Measurements from ENCODE around the gene SBNO2.
"Not testable (repeated sequence)": the region's sequence is repeated elsewhere in the genome, so short reads cannot be mapped to it uniquely, and the experiment has no call there.

The SBNO2 gene

GRCh38 chr19:1216756-1217155 lies 42.7 kb upstream of the SBNO2 start:
- H3K4me3 ChIP-seq (ENCODE audit: low read length in 2 of 2), result no peak overlapping the region
- H3K27ac ChIP-seq (ENCODE audit: low read length), result peak overlapping the region; percentile 82
- H3K27me3 ChIP-seq (ENCODE audit: control insufficient read depth in 1 of 2, insufficient read depth in 2 of 2, low read length in 2 of 2), result no peaks in the 10 kb centered on the region
- no peaks in the 10 kb centered on the region for H3K9me3 ChIP-seq (ENCODE audit: control insufficient read depth in 2 of 2, low read length in 2 of 2)
- peaks cover 9 to 10% of the 10 kb centered on the region in 2 donors for H3K36me3 ChIP-seq (ENCODE audit: control insufficient read depth in 2 of 2, insufficient read depth in 2 of 2, low read length in 2 of 2)
- peaks cover 69% of the 10 kb centered on the region for H3K4me1 ChIP-seq (ENCODE audit: control insufficient read depth, insufficient read depth, low read length)
- H3K9ac ChIP-seq (ENCODE audit: low read length in 2 of 2), result peak overlapping the region in 1 of 2 donors; percentile 29

- H3K27ac ChIP-seq (ENCODE audit: low read length), result peak overlapping the region; percentile 82
- peaks cover 66% of the 10 kb centered on the region for H3K4me1 ChIP-seq (ENCODE audit: control insufficient read depth, insufficient read depth, low read length)
- peaks cover 0 to 2% of the 10 kb centered on the region in 2 donors for H3K36me3 ChIP-seq (ENCODE audit: control insufficient read depth in 2 of 2, insufficient read depth in 2 of 2, low read length in 2 of 2)
- peak overlapping the region; percentile 41 to 71 for H3K9ac ChIP-seq (ENCODE audit: low read length in 2 of 2)
- no peaks in the 10 kb centered on the region for H3K9me3 ChIP-seq (ENCODE audit: control insufficient read depth in 2 of 2, low read length in 2 of 2)
- H3K27me3 ChIP-seq (ENCODE audit: control insufficient read depth in 1 of 2, insufficient read depth in 2 of 2, low read length in 2 of 2), result no peaks in the 10 kb centered on the region
- H3K4me3 ChIP-seq (ENCODE audit: low read length in 2 of 2), result peak overlapping the region; percentile 12 to 62
Observed at GRCh38 chr19:1214862-1215731, 41.0 kb upstream of the SBNO2 start.

- Histone ChIP-seq H3K27ac (ENCODE audit: low read length) (peak overlapping the region; percentile 82), H3K4me3 (ENCODE audit: low read length in 2 of 2) (peak overlapping the region; percentile 12 to 62), H3K27me3 (ENCODE audit: control insufficient read depth in 1 of 2, insufficient read depth in 2 of 2, low read length in 2 of 2) (no peaks in the 10 kb centered on the region), H3K9ac (ENCODE audit: low read length in 2 of 2) (peak overlapping the region; percentile 41 to 71), H3K9me3 (ENCODE audit: control insufficient read depth in 2 of 2, low read length in 2 of 2) (no peaks in the 10 kb centered on the region), H3K36me3 (ENCODE audit: control insufficient read depth in 2 of 2, insufficient read depth in 2 of 2, low read length in 2 of 2) (peaks cover 0 to 5% of the 10 kb centered on the region in 2 donors), H3K4me1 (ENCODE audit: control insufficient read depth, insufficient read depth, low read length) (peaks cover 71% of the 10 kb centered on the region)
Observed at GRCh38 chr19:1214299-1214861, 40.3 kb upstream of the SBNO2 start.

GRCh38 chr19:1213391-1214286 lies 39.6 kb upstream of the SBNO2 start:
- Histone ChIP-seq H3K9ac (ENCODE audit: low read length in 2 of 2) (peak overlapping the region; percentile 41 to 51), H3K4me3 (ENCODE audit: low read length in 2 of 2) (peak overlapping the region in 1 of 2 donors; percentile 62), H3K27me3 (ENCODE audit: control insufficient read depth in 1 of 2, insufficient read depth in 2 of 2, low read length in 2 of 2) (no peaks in the 10 kb centered on the region), H3K9me3 (ENCODE audit: control insufficient read depth in 2 of 2, low read length in 2 of 2) (no peaks in the 10 kb centered on the region), H3K36me3 (ENCODE audit: control insufficient read depth in 2 of 2, insufficient read depth in 2 of 2, low read length in 2 of 2) (peaks cover 0 to 5% of the 10 kb centered on the region in 2 donors), H3K27ac (ENCODE audit: low read length) (peak overlapping the region; percentile 82), H3K4me1 (ENCODE audit: control insufficient read depth, insufficient read depth, low read length) (peaks cover 73% of the 10 kb centered on the region)

GRCh38 chr19:1211494-1212234 lies 37.6 kb upstream of the SBNO2 start:
- peaks cover 0 to 5% of the 10 kb centered on the region in 2 donors for H3K36me3 ChIP-seq (ENCODE audit: control insufficient read depth in 2 of 2, insufficient read depth in 2 of 2, low read length in 2 of 2)
- no peaks in the 10 kb centered on the region for H3K9me3 ChIP-seq (ENCODE audit: control insufficient read depth in 2 of 2, low read length in 2 of 2)
- no peak overlapping the region for H3K4me3 ChIP-seq (ENCODE audit: low read length in 2 of 2)
- no peaks in the 10 kb centered on the region for H3K27me3 ChIP-seq (ENCODE audit: control insufficient read depth in 1 of 2, insufficient read depth in 2 of 2, low read length in 2 of 2)
- H3K9ac ChIP-seq (ENCODE audit: low read length in 2 of 2), result no peak overlapping the region
- H3K4me1 ChIP-seq (ENCODE audit: control insufficient read depth, insufficient read depth, low read length), result peaks cover 71% of the 10 kb centered on the region
- no peak overlapping the region for H3K27ac ChIP-seq (ENCODE audit: low read length)

GRCh38 chr19:1210227-1210538 lies 36.1 kb upstream of the SBNO2 start:
- no peak overlapping the region for H3K4me3 ChIP-seq (ENCODE audit: low read length in 2 of 2)
- no peaks in the 10 kb centered on the region for H3K9me3 ChIP-seq (ENCODE audit: control insufficient read depth in 2 of 2, low read length in 2 of 2)
- no peak overlapping the region for H3K27ac ChIP-seq (ENCODE audit: low read length)
- H3K4me1 ChIP-seq (ENCODE audit: control insufficient read depth, insufficient read depth, low read length), result peaks cover 60% of the 10 kb centered on the region
- H3K9ac ChIP-seq (ENCODE audit: low read length in 2 of 2), result peak overlapping the region in 1 of 2 donors; percentile 36
- no peaks in the 10 kb centered on the region for H3K27me3 ChIP-seq (ENCODE audit: control insufficient read depth in 1 of 2, insufficient read depth in 2 of 2, low read length in 2 of 2)
- H3K36me3 ChIP-seq (ENCODE audit: control insufficient read depth in 2 of 2, insufficient read depth in 2 of 2, low read length in 2 of 2), result peaks cover 0 to 5% of the 10 kb centered on the region in 2 donors

- not testable (repeated sequence) for H3K27ac ChIP-seq (ENCODE audit: low read length); H3K27me3 ChIP-seq (ENCODE audit: control insufficient read depth in 1 of 2, insufficient read depth in 2 of 2, low read length in 2 of 2); H3K36me3 ChIP-seq (ENCODE audit: control insufficient read depth in 2 of 2, insufficient read depth in 2 of 2, low read length in 2 of 2); H3K4me3 ChIP-seq (ENCODE audit: low read length in 2 of 2); H3K9me3 ChIP-seq (ENCODE audit: control insufficient read depth in 2 of 2, low read length in 2 of 2); H3K9ac ChIP-seq (ENCODE audit: low read length in 2 of 2)
- H3K4me1 ChIP-seq (ENCODE audit: control insufficient read depth, insufficient read depth, low read length), result peaks cover 49% of the 10 kb centered on the region
Observed at GRCh38 chr19:1208830-1209229, 34.8 kb upstream of the SBNO2 start.

GRCh38 chr19:1206864-1207450 lies 32.9 kb upstream of the SBNO2 start:
- H3K36me3 ChIP-seq (ENCODE audit: control insufficient read depth in 2 of 2, insufficient read depth in 2 of 2, low read length in 2 of 2), result peaks cover 0 to 3% of the 10 kb centered on the region in 2 donors
- no peaks in the 10 kb centered on the region for H3K9me3 ChIP-seq (ENCODE audit: control insufficient read depth in 2 of 2, low read length in 2 of 2)
- H3K27ac ChIP-seq (ENCODE audit: low read length), result peak overlapping the region; percentile 86
- H3K4me1 ChIP-seq (ENCODE audit: control insufficient read depth, insufficient read depth, low read length), result peaks cover 39% of the 10 kb centered on the region
- H3K27me3 ChIP-seq (ENCODE audit: control insufficient read depth in 1 of 2, insufficient read depth in 2 of 2, low read length in 2 of 2), result no peaks in the 10 kb centered on the region
- H3K9ac ChIP-seq (ENCODE audit: low read length in 2 of 2), result peak overlapping the region; percentile 68 to 71
- peak overlapping the region; percentile 84 to 85 for H3K4me3 ChIP-seq (ENCODE audit: low read length in 2 of 2)

GRCh38 chr19:1206150-1206863 lies 32.2 kb upstream of the SBNO2 start:
- H3K4me1 ChIP-seq (ENCODE audit: control insufficient read depth, insufficient read depth, low read length), result peaks cover 38% of the 10 kb centered on the region
- H3K4me3 ChIP-seq (ENCODE audit: low read length in 2 of 2), result peak overlapping the region; percentile 84 to 85
- H3K27ac ChIP-seq (ENCODE audit: low read length), result peak overlapping the region; percentile 86
- no peaks in the 10 kb centered on the region for H3K9me3 ChIP-seq (ENCODE audit: control insufficient read depth in 2 of 2, low read length in 2 of 2)
- peak overlapping the region; percentile 68 to 71 for H3K9ac ChIP-seq (ENCODE audit: low read length in 2 of 2)
- peaks cover 0 to 3% of the 10 kb centered on the region in 2 donors for H3K36me3 ChIP-seq (ENCODE audit: control insufficient read depth in 2 of 2, insufficient read depth in 2 of 2, low read length in 2 of 2)
- H3K27me3 ChIP-seq (ENCODE audit: control insufficient read depth in 1 of 2, insufficient read depth in 2 of 2, low read length in 2 of 2), result no peaks in the 10 kb centered on the region

Data from stomach smooth muscle (tissue), 2 donors.